Measurements from ENCODE around the gene ALG12. TPM values are rescaled to one million over a fixed set of nuclear protein-coding genes. Genes with fewer than 3 reads are reported as not detected.

Gene ALG12
- polyA plus RNA-seq, 1 donor from 2014 or later = 14.3 TPM

- Histone ChIP-seq H3K4me3 (ENCODE audit: low read length) (no peak overlapping the region), H3K27ac (ENCODE audit: low read length) (no peak overlapping the region), H3K9ac (ENCODE audit: low read length) (peak overlapping the region; percentile 42), H2AFZ (ENCODE audit: low read depth, low read length) (no peak overlapping the region), H3K4me2 (ENCODE audit: low read length) (no peak overlapping the region), H3K9me3 (ENCODE audit: low read length) (no peaks in the 10 kb centered on the region), H3K36me3 (ENCODE audit: insufficient read depth, low read length) (no peaks in the 10 kb centered on the region), H4K20me1 (ENCODE audit: insufficient read depth) (no peaks in the 10 kb centered on the region), H3K27me3 (ENCODE audit: insufficient read depth, low read depth, low read length) (no peaks in the 10 kb centered on the region), H3K9me2 (ENCODE audit: insufficient read depth, low read length) (no peaks in the 10 kb centered on the region), H3F3A (ENCODE audit: insufficient read depth, low read length, poor library complexity, severe bottlenecking) (no peaks in the 10 kb centered on the region), H3K79me2 (replicated peaks; ENCODE audit: insufficient read depth, low read length) (no peaks in the 10 kb centered on the region)
- TF ChIP-seq EZH2 (IDR thresholded peaks at IDR 0.05; ENCODE audit: borderline replicate concordance, insufficient read depth, low read length, poor library complexity, severe bottlenecking) (no peak), REST (IDR thresholded peaks at IDR 0.05; ENCODE audit: borderline replicate concordance) (no peak), MXI1 (conservative IDR thresholded peaks at IDR 0.05; ENCODE audit: poor library complexity, severe bottlenecking) (no peak), SMC3 (conservative IDR thresholded peaks at IDR 0.05; ENCODE audit: poor library complexity) (no peak), TAF1 (IDR thresholded peaks at IDR 0.05; ENCODE audit: low read depth) (no peak), RAD21 (conservative IDR thresholded peaks at IDR 0.05) (no peak), EP300 (conservative IDR thresholded peaks at IDR 0.05; ENCODE audit: poor library complexity, severe bottlenecking) (no peak)
These were observed 18.9 kb upstream of the ALG12 start for GRCh38 chr22:49936973-49937757.

DNA sequence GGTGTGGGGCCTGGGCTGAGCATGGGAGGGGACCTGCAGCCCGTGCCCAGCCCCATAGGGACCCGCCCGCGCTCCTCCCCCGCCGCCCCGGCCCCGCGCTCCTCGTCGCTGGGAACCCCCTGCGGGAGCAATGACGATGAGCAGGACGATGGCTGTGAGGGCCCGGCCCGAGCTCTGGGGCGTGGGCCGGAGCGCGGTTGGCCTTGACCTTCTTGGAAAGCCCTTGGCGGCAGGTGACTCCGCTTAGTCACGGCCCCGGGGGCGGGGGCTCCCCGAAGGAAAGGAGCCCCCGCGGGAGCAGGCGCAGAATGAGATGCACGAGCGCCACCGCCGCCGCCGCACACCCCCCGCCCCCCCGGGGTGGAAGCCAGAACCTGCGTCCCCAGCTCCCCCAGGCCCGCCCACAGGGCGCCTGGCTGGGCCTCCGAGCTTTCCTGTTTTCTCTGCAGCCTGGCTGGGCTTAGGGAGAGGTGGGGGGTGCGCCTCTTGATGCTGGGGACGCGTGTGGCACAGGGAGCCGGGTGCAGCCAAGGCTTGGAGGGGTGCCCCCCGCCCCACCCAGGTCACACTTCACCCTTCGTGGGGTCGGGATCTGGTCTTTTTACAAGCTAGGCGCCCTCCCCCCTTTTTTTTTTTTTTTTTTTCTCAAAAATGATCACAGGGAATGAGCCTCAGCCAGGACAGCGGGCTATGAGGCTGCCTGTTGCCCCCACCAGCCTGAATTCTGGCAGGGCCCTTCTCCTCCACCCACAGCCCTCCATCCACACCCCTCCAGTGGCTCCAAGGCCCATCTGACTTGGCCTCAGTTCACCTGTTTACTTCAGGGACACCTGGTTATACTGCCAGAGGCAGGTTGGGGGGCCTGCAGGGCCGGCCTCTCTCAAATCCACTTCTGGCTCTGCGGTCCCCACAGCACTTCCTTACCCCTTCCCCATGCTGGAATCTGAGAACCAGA, 18.1 kb upstream of the ALG12 start:
- H3K79me2 ChIP-seq (replicated peaks; ENCODE audit: insufficient read depth, low read length) = no peaks in the 10 kb centered on the region
- H3K27ac ChIP-seq (ENCODE audit: low read length) = no peak overlapping the region
- H3K9ac ChIP-seq (ENCODE audit: low read length) = peak overlapping the region; percentile 42
- H3K36me3 ChIP-seq (ENCODE audit: insufficient read depth, low read length) = no peaks in the 10 kb centered on the region
- no peak overlapping the region for H2AFZ ChIP-seq (ENCODE audit: low read depth, low read length)
- no peaks in the 10 kb centered on the region for H3K27me3 ChIP-seq (ENCODE audit: insufficient read depth, low read depth, low read length)
- H3F3A ChIP-seq (ENCODE audit: insufficient read depth, low read length, poor library complexity, severe bottlenecking) = no peaks in the 10 kb centered on the region
- H3K9me2 ChIP-seq (ENCODE audit: insufficient read depth, low read length) = no peaks in the 10 kb centered on the region
- H3K4me3 ChIP-seq (ENCODE audit: low read length) = peak overlapping the region; percentile 55
- H3K4me2 ChIP-seq (ENCODE audit: low read length) = no peak overlapping the region
- no peak for TF ChIP-seq MXI1 (conservative IDR thresholded peaks at IDR 0.05; ENCODE audit: poor library complexity, severe bottlenecking)
- TF ChIP-seq RAD21 (conservative IDR thresholded peaks at IDR 0.05) = no peak
- TF ChIP-seq TAF1 (IDR thresholded peaks at IDR 0.05; ENCODE audit: low read depth) = no peak
- no peak for TF ChIP-seq EZH2 (IDR thresholded peaks at IDR 0.05; ENCODE audit: borderline replicate concordance, insufficient read depth, low read length, poor library complexity, severe bottlenecking)
- no peak for TF ChIP-seq REST (IDR thresholded peaks at IDR 0.05; ENCODE audit: borderline replicate concordance)
- TF ChIP-seq CTCF (IDR thresholded peaks at IDR 0.05; ENCODE audit: poor library complexity, severe bottlenecking) = no peak
- no peak for TF ChIP-seq EP300 (conservative IDR thresholded peaks at IDR 0.05; ENCODE audit: poor library complexity, severe bottlenecking)
- no peak for TF ChIP-seq POLR2AphosphoS5 (IDR thresholded peaks at IDR 0.05)
- TF ChIP-seq SMC3 (conservative IDR thresholded peaks at IDR 0.05; ENCODE audit: poor library complexity) = no peak
- no peaks in the 10 kb centered on the region for H4K20me1 ChIP-seq (ENCODE audit: insufficient read depth)
- no peaks in the 10 kb centered on the region for H3K9me3 ChIP-seq (ENCODE audit: low read length)

Data from neural cell (in vitro differentiated cells).